GM15510 (cell line): ENCODE results near the gene SLC1A7.

Experiments
- POLR2A ChIP-seq: IDR thresholded peaks from 3 replicates; pipeline ENCODE4 v1.6.1; 2011; ENCODE audit warnings: borderline replicate concordance; ENCODE audit not compliant: insufficient read length; ENCODE audit errors: extremely low read depth

The SLC1A7 gene

DNA sequence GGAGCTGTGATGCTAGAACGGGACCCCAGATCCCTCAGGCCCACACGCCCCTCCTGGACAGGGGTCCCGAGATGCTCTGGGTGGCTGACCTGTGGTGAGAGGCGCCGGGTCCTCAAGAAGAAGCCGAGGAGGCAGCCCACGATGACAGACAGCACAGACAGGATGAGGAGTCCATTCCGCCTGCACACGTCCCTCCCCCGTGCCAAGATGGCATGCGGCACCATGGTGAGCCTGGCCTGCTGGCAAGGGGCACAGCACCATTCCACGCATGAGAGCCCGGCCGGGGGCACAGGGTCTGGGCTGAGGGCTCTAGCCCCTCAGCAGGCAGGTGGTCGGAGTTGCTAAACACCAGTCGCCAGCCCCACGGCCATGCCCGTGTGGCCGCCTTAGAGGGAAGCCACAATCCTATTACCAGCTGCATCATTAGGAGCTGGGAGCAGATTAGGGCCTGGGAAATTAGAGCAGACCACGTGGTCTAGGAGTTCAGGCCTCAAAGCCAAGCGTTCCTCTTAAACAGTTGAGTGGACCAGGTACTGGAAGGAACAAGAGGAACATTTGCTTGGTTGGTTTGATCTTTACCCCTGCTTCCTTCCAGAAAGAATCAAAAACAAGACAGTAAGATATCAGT lies at the start of gene SLC1A7:
TSS of gene SLC1A7 (minus strand) at position 413 of the 628 bp plus-strand sequence. CDS start at position 224, 189 bp downstream.
- TF ChIP-seq POLR2A, result no peak

DNA sequence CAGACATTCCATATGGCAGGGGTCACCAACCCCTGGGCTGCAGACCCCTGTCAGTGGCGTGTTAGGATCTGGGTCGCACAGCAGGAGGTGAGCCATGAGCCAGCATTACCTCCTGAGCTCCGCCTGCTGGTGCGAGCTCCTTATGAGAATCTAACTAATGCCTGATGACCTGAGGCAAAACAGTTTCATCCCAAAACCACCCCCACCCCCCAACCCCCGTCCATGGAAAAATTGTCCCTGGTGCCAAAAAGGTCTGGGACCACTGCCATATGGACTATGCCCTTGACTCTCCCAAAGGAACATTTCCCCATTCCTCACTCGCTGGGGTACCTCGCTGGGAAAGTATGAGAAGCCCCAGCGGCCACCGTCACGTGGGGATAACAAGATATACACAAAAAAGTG lies 47.8 kb upstream of the SLC1A7 start:
- TF ChIP-seq POLR2A, result no peak

DNA sequence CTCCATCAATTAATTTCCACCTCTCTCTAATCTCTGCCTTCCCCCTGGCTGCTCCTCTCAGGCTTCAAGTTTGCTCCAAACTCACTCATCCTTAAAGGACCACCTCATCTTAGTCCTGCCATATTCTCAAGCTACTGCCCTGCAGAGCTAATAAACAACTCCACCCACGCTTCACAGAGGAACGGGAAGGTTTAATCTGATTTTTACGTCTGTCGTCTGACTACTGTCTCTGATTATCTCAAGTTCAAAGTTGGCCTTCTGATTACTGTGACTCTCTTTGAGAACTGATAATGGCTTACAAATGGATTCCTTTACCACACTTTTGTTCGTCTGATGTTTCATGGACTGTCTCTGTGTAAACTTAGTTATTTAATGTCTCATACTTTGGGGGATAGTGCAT lies 46.6 kb upstream of the SLC1A7 start:
- TF ChIP-seq POLR2A, result no peak

DNA sequence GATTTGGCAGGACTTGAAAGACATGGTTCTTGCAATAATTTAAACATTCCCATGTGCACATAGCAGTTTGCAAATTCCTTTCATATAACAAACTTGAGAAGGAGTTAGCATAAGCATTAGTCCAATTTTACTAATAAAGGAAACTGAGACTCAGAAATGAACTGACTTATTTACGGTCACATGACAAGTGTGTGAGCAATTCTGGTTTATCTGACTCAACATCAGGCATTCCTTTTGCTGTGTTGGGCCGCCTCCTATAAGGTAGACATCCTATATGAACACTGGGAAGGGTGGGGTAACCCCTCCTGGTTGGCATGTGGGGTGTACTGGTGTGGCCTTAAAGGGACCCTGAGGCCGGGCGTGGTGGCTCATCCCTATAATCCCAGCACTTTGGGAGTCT lies 45.7 kb upstream of the SLC1A7 start:
- TF ChIP-seq POLR2A, result no peak

DNA sequence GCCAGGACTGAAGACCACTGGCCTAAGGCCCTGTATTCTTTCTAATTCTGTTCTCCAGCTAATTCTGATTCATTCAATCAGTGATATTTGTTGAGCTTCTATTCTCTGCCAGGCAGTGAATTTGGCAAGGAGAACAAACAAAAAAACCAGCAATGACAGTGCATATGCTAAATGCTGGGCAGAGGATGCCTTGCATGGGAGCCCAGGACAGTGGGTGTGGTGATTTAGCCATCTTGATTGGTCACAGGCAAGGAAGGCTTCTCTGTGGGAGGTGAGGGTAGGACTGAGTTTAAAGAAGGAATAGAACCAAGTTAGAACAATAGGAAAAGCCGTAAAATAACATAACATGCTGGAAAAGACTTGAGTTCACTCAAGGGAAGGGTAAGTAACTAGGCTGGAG lies 45.0 kb upstream of the SLC1A7 start:
- TF ChIP-seq POLR2A, result no peak

DNA sequence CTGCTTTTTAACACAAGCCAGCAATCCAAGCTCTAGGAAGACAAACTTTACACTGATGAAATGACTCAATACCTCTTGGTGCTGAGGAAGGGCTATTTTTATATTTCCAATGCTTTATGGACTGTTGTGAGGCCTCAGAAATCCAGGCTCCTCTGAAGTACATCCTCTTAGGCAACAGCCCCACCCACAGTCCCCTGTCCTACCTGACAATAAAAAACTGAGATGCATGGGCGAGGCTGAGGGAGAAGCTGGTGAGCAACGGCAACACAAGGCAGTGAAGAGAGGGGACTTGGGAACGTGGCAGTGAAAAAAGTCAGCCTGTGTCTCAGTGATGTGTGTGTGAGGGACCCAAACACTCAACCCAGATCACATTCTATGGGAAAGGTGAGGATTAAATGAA lies 44.1 kb upstream of the SLC1A7 start:
- no peak for TF ChIP-seq POLR2A

DNA sequence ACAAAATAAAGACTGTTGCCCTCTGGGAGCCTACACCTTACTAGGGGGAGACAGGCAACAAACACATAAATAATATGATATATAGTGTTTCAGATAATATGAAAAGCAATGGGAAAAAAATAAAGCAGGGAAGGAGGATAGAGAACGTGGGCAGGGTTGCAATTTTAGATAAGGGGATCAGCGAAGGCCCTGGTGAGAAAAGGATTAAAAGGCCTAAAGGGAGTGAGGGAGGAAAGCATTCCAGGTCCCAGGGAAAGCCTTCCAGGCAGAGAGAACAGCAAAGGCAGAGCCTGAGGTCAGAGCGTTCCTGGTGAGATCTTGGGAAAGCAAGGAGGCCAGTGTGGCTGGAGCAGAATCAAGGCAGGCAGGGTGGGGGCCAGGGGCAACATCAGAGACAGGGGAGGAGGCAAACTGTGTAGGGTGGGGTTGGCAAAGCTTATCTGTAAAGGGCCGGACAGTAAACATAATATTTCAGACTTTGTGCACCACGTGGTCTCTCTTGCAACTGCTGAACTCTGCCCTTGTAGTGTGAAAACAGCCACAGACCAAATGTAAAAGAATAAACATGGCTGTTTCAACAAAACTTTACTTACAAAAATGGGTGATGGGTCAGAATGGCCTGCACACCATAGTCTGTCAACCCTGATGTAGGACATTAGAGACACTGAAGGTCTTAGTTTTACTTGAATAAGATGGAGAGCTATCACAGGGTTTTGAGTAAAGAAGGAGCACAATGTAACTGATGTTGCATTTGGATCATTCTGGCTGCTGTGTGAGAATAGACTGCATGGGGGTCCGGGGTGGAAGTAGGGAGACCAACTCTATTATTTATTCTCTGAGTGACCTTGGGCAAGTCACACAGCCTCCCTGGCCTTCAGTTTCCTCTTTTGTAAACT lies 40.9 kb upstream of the SLC1A7 start:
- no peak for TF ChIP-seq POLR2A

DNA sequence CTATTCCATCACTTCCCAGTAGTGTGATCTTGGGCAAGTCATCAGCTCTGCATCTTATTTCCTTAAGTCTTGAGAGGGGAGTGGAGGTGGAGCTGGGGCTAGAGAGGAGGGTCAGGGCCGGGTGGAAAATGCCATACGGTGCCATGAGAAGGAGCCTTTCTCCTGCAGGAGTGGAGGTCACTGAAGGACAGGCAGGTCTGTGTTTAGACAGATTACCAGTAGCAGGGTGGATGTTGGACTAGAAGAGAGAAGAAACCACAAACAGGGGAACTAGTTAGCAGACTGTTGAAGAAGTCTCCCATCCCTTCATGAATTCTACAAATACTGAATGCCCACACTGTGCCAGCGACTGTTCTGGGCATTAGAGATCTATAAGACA lies 40.3 kb upstream of the SLC1A7 start:
- no peak for TF ChIP-seq POLR2A

DNA sequence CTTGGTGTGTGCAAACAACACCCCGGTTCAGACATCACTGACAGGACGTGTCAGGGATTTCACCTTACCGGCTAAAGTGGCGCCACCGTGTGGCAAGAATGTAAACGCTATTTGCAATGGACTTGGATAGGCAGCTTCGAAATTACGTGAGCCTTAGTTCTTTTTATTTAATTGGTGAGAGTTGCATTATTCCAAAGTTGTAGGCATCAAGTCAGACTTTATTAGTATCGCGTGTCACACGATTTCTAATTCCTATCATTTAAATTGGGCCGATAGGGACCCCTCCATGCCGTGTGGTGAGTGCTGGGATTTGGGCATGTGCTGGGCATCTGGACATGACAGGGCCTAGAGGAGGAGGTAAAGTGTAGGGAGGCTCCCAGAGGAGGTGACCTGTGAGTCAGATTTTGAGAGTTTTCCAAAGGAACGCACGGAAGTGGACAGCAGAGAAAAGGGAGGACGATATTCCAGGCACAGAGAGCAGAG lies 39.7 kb upstream of the SLC1A7 start:
- no peak for TF ChIP-seq POLR2A

DNA sequence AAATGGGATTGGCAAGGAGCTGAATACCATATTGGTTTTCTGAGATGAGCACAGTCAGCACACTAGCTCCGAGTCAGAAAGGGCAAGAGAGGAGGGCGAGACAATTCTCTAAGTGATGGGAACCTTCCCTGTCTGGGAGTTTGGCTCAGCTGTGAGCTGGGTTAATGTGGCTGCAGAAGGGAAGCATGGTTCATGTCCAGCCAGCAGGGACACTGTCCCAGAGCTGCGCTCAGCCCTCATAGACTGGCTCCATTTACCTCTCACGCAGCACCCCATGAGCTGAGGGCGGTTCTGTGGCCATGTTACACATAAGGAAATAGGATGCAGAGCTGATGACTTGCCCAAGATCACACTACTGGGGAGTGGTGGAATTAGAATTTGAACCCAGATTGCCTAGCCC lies 38.5 kb upstream of the SLC1A7 start:
- no peak for TF ChIP-seq POLR2A

DNA sequence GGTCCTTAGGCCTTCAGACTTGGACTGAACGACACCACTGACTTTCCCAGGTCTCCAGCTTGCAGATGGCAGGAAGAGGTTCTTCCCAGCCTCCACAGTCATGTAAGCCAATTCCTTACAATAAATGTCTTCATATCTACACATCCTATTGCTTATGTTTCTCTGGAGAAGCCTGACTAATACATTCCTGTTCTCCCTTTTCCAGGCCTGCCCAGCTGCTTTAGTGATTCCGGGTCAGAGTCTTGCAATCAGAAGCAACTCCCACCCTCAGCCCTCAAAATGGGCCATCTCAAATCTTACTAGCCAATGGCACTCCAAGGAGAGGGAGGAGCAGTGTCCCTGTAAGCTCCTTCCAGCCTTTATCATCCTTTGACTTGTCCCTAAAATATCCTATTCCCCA lies 37.8 kb upstream of the SLC1A7 start:
- no peak for TF ChIP-seq POLR2A

DNA sequence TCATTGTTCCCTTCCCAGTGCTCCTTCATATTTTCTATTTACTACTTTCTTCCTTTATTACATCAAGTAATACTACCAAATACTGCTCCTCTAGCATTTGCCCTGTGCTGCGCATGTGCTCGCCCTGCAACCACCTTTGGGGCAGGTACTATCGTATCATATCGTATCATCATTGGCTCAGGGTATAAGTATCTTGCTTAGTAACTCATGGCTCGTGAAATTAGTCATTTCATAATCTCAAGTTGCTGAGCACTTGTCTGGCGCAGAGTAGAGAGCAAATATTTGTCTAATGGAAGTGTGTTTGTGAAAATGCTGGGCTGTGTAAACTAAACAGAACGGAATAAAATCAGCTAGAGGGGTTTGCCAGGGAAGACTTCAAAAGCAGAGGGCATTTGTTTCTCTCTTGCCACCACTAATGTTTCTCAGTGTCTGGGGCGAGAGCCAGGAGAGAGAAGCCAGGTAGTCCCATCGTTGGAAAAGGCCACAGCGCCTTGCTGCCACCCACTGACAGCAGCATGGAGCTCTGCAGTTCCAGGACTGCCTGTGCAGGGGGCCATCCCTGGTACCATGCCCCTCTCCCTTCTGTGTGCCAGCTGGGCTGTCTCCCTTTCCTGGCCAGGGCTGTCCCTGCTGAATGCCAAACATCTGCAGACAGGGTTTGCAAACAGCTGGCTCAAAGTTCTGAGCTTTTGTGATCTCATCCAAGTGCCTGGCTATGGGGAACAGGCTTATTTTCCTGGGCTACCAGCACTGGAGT lies 34.2 kb upstream of the SLC1A7 start:
- no peak for TF ChIP-seq POLR2A

DNA sequence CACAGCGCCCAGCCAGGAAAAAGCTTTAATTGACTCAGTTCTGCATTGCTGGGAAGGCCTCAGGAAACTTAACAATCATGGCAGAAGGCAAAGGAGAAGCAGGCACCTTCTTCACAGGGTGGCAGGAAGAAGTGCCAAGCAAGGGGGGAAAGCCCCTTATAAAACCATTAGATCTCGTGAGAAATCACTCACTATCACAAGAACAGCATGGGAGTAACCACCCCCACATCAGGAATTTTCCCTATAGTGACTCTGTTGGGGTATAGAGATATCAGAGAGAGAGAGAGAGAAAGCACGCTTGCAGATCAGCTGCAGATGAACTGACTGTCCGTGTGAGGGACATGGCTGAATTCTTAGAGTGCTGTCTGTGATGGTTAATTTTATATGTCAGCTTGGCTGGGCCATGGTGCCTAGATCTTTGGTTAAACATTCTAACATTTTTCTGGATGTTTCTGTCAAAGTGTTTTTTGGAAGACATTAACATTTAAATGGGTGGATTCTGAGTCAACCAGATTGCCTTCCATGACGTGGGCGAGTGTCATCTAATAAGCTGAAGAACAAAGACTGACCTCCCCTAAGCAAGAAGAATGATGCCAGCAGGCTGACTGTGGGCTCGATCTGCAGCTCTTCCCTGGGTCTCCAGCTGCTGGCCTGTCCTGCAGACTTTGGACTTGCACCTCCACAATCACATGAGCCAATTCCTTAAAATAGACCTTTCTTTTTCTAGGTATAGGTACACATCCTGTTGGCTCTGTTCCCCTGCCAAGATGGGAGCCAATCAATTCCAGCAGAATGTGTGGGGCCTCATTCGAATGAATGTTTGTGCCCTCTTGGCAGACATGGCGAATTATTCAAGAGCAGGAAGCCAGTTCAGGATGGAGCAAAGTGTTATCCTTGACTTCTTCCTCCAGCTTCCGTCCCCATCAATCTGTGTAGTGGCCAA lies 32.8 kb upstream of the SLC1A7 start:
- TF ChIP-seq POLR2A, result no peak
